ENCODE results near the gene IL1F10. TPM values are rescaled to one million over a fixed set of nuclear protein-coding genes. Genes with fewer than 3 reads are reported as not detected.

Gene IL1F10
- total and polyA plus RNA-seq, 2 donors (not counting 3 experiments of a cell fraction or from before 2014, with no cell fraction given): not detected

- no peaks in the 10 kb centered on the region for H3K27me3 ChIP-seq (ENCODE audit: control insufficient read depth in 2 of 2, insufficient read depth in 2 of 2, low read length in 2 of 2)
- no peaks in the 10 kb centered on the region for H3K36me3 ChIP-seq (ENCODE audit: control insufficient read depth in 2 of 2, extremely low read depth in 1 of 2, insufficient read depth in 2 of 2, low read length in 2 of 2)
- H3K4me1 ChIP-seq (ENCODE audit: control insufficient read depth, extremely low read depth, insufficient read depth, low read length): no peaks in the 10 kb centered on the region
- dilution Hi-C loops (cut with MboI; ENCODE audit: extremely low pct_ligation_motif_present, low sequenced_read_pairs) (no loop called here), intact Hi-C loops (cut with micrococcal nuclease) (no loop called here)
- no peak overlapping the region for H2AFZ ChIP-seq (ENCODE audit: low read depth, low read length)
- no peak overlapping the region for H3K9ac ChIP-seq (replicated peaks; ENCODE audit: extremely low read depth, insufficient read depth, low read length)
- no peak overlapping the region for H3K4me3 ChIP-seq (replicated peaks in 1 of 3; ENCODE audit: insufficient read depth in 1 of 3, low read depth in 1 of 3, low read length in 3 of 3)
- H3K9me3 ChIP-seq (replicated peaks; ENCODE audit: control insufficient read depth, insufficient read depth, low read length): no peaks in the 10 kb centered on the region
- CTCF ChIA-PET: interaction anchor here (2.0 kb wide), 1 partner anchor 9 kb away, joined by 10 read pairs; no protein-coding TSS in a partner anchor
- H4K20me1 ChIP-seq (replicated peaks; ENCODE audit: control insufficient read depth, extremely low read depth, insufficient read depth, low read length): no peaks in the 10 kb centered on the region
- no peak overlapping the region for H3K27ac ChIP-seq (ENCODE audit: insufficient read depth, low read depth, low read length)
- DNase-seq (ENCODE audit: low read depth, low spot score): no peak
- TF ChIP-seq POLR2A (IDR thresholded peaks at IDR 0.05; ENCODE audit: low read depth, low read length) (no peak), POLR2AphosphoS5 (IDR thresholded peaks at IDR 0.05; ENCODE audit: insufficient read depth, low read depth, low read length) (no peak), JUN (IDR thresholded peaks at IDR 0.05; ENCODE audit: borderline replicate concordance, insufficient read depth, insufficient read length, low read depth) (no peak), FOS (IDR thresholded peaks at IDR 0.05; ENCODE audit: borderline replicate concordance, insufficient read depth, low read length) (no peak), MYC (IDR thresholded peaks at IDR 0.05; ENCODE audit: low read depth, low read length) (no peak), GATA2 (IDR thresholded peaks at IDR 0.05; ENCODE audit: insufficient read depth, insufficient read length, low read depth, low read length) (no peak), EZH2 (IDR thresholded peaks at IDR 0.05; ENCODE audit: borderline replicate concordance, low read depth, low read length, severe bottlenecking) (no peak)
- TF ChIP-seq, protein P1, sequence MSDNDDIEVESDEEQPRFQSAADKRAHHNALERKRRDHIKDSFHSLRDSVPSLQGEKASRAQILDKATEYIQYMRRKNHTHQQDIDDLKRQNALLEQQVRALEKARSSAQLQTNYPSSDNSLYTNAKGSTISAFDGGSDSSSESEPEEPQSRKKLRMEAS (IDR thresholded peaks at IDR 0.05; ENCODE audit: insufficient read depth, insufficient read length): no peak
- TF ChIP-seq, protein P2, sequence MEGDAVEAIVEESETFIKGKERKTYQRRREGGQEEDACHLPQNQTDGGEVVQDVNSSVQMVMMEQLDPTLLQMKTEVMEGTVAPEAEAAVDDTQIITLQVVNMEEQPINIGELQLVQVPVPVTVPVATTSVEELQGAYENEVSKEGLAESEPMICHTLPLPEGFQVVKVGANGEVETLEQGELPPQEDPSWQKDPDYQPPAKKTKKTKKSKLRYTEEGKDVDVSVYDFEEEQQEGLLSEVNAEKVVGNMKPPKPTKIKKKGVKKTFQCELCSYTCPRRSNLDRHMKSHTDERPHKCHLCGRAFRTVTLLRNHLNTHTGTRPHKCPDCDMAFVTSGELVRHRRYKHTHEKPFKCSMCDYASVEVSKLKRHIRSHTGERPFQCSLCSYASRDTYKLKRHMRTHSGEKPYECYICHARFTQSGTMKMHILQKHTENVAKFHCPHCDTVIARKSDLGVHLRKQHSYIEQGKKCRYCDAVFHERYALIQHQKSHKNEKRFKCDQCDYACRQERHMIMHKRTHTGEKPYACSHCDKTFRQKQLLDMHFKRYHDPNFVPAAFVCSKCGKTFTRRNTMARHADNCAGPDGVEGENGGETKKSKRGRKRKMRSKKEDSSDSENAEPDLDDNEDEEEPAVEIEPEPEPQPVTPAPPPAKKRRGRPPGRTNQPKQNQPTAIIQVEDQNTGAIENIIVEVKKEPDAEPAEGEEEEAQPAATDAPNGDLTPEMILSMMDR (IDR thresholded peaks at IDR 0.05; ENCODE audit: extremely low read depth in 1 of 2, insufficient read depth in 1 of 2, low read depth in 1 of 2, low read length in 2 of 2): no peak
- no peak for FAIRE-seq
- BruUV-seq (replicated peaks): no TSS peak
- no peaks in the 10 kb centered on the region for H3K79me2 ChIP-seq (ENCODE audit: control insufficient read depth, insufficient read depth, low read length)
- POLR2A ChIA-PET: no interaction called here
- no peaks in the 10 kb centered on the region for H3K9me1 ChIP-seq (replicated peaks; ENCODE audit: control insufficient read depth, extremely low read depth, insufficient read depth, low read length)
- no peak overlapping the region for H3K4me2 ChIP-seq (ENCODE audit: insufficient read depth, low read length)
These were observed 20.6 kb downstream of the IL1F10 start for GRCh38 chr2:113088213-113088992.

Measured in endothelial cell of umbilical vein (primary cell).